ENCODE data around the gene TINAGL1.

Gene TINAGL1

DNA sequence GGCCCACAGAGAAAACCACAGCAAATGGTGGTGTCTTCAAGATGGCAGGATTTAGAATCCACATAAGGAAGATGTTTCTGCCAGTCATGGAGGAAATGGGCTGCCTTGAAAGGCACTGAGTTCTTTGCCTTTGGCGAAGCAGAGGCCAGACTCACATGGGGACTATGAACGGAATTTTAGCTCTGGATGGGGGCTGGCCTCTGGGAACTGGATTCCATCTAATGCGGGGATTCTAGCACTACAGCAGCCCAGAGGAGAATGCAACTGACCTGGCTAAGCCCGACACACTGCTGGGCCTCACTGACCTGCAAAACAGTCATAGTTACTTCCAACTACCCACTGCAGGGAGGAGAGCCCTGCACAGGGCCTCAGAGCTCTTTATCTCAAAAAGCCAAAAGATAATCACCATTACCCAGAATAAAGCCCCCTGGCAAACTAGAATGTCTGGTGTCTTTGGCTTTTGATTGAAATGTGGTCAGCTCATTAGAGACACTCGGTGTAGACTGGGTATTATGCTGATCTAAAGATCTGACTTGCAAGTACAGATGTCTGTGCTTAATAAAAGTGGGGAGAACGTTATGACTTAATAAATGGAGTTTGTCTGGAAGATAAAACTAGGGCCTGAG is 52.7 kb downstream of the TINAGL1 start:
- no peak for DNase-seq

DNA sequence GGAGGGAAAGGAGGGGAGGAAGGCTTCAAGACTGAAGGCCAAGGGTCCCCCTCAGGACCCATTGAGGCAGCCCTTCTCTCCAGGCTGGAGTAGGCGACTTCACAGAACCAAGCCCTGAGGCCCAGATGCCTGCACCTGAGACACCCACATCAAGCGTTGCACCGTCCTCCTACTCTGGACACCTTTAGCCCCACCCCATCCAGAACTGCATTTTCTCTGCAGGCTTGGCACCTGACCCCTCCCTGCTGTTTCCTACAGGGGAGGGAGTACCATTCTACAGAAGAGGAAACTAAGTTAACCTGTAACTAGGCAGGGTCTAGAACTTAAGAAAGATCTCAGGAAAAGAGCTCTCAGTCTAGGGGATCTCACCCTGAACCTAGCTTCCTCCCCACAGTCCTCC is 56.3 kb downstream of the TINAGL1 start:
- DNase-seq: no peak

DNA sequence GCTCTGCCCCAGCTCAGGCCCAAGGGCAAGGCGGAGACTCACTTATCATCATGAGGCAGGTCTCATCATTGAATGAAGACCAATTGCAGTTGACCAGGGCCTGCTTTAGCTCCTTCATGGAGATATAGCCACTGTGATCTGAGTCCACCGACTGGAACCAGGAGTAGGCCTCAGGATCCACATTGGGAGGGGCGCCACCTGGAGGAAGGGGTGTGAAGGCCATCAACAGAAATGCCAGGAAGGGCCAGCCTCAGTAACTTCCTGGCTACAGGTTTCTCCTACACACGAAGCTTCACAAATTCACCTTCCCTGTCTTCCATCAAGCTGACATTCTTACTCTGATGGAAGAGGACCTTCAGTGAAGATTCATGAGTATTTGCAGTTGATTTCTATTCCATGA is 56.8 kb downstream of the TINAGL1 start:
- DNase-seq: peak; percentile 25
